ENCODE results near the gene DTNBP1. TPM values are rescaled to one million over a fixed set of nuclear protein-coding genes. Genes with fewer than 3 reads are reported as not detected.

DTNBP1 gene
- total RNA-seq, 1 experiment from 2014 or later, result 13.5 TPM

DNA sequence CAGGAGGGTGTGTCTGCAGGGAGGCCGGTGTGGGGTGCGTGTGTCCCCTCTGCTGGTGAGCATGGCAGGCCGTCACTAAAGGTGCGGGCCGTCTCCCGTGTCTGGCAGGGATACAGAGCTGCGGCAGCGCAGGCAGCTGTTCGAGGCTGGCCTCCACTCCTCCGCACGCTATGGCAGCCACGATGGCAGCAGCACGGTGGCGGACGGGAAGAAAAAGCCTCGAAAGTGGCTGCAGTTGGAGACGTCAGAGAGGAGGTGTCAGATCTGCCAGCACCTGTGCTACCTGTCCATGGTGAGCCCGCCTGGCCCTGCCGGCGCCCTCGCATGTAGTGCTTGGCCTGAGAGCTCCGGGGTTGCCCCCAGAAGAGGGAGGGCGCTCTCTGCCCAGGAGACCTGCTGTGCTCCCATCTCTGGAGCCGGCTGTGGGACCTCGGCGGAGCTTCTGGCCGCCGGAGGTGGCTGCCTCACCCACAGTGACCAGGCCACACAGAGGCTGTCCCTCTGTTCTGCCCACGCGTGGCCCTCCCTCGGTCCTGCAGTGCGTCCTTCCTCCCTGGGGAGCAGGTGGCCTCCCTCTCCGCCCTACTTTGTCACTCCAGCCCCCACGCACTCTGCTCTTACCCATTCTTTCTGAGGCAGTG lies 149.6 kb downstream of the DTNBP1 start:
- no peak for DNase-seq (ENCODE audit: unreplicated experiment)
- no TSS peak for BruUV-seq (replicated peaks)
- Mint-ChIP-seq H3K4me1 (ENCODE audit: insufficient read depth, unreplicated experiment) (peaks cover 10% of the 10 kb centered on the region), H3K36me3 (ENCODE audit: insufficient read depth, unreplicated experiment) (peaks cover 59% of the 10 kb centered on the region), H3K27me3 (ENCODE audit: insufficient read depth, unreplicated experiment) (no peaks in the 10 kb centered on the region), H3K9me3 (ENCODE audit: unreplicated experiment) (no peaks in the 10 kb centered on the region), H3K4me3 (ENCODE audit: unreplicated experiment) (no peak overlapping the region), H3K27ac (ENCODE audit: low read depth, unreplicated experiment) (no peak overlapping the region)
- POLR2A ChIA-PET, result interaction anchor here (0.6 kb wide), 1 partner anchor 1434 kb away, joined by 3 read pairs; no protein-coding TSS in a partner anchor
- TF ChIP-seq, protein P1, sequence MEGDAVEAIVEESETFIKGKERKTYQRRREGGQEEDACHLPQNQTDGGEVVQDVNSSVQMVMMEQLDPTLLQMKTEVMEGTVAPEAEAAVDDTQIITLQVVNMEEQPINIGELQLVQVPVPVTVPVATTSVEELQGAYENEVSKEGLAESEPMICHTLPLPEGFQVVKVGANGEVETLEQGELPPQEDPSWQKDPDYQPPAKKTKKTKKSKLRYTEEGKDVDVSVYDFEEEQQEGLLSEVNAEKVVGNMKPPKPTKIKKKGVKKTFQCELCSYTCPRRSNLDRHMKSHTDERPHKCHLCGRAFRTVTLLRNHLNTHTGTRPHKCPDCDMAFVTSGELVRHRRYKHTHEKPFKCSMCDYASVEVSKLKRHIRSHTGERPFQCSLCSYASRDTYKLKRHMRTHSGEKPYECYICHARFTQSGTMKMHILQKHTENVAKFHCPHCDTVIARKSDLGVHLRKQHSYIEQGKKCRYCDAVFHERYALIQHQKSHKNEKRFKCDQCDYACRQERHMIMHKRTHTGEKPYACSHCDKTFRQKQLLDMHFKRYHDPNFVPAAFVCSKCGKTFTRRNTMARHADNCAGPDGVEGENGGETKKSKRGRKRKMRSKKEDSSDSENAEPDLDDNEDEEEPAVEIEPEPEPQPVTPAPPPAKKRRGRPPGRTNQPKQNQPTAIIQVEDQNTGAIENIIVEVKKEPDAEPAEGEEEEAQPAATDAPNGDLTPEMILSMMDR (IDR thresholded peaks at IDR 0.05; ENCODE audit: unreplicated experiment), result no peak
- CTCF ChIA-PET, result interaction anchor here (1.3 kb wide), 1 partner anchor 108 kb away, joined by 4 read pairs; no protein-coding TSS in a partner anchor
- intact Hi-C loops (cut with micrococcal nuclease), result no loop called here

DNA sequence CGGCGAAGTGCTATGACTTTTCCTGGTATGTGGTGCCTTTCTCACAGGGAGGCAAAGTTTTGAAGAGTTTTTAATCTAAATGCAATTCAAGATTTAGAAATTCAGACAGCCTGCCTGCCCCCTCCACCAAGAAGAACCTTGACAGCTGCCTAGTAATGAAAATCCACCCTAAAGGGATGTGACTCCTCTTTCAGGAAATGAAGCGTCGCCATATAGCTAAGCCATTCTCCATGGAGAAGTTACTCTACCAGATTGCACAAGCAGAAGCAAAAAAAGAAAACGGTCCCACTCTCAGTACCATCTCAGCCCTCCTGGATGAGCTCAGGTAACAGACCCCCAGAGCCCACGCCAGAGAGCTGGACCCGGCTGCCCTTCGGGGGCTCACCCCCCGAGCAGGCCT lies 150.1 kb downstream of the DTNBP1 start:
- no peak overlapping the region for H3K27ac Mint-ChIP-seq (ENCODE audit: low read depth, unreplicated experiment)
- no peak overlapping the region for H3K4me3 Mint-ChIP-seq (ENCODE audit: unreplicated experiment)
- no peaks in the 10 kb centered on the region for H3K9me3 Mint-ChIP-seq (ENCODE audit: unreplicated experiment)
- ChIA-PET CTCF (no interaction called here), POLR2A (interaction anchor here (0.6 kb wide), 1 partner anchor 1434 kb away, joined by 3 read pairs; no protein-coding TSS in a partner anchor)
- H3K4me1 Mint-ChIP-seq (ENCODE audit: insufficient read depth, unreplicated experiment), result peaks cover 10% of the 10 kb centered on the region
- DNase-seq (ENCODE audit: unreplicated experiment), result no peak
- no peaks in the 10 kb centered on the region for H3K27me3 Mint-ChIP-seq (ENCODE audit: insufficient read depth, unreplicated experiment)
- intact Hi-C loops (cut with micrococcal nuclease), result no loop called here
- TF ChIP-seq, protein P1 (IDR thresholded peaks at IDR 0.05; ENCODE audit: unreplicated experiment), result no peak
- H3K36me3 Mint-ChIP-seq (ENCODE audit: insufficient read depth, unreplicated experiment), result peaks cover 54% of the 10 kb centered on the region
- no TSS peak for BruUV-seq (replicated peaks)

DNA sequence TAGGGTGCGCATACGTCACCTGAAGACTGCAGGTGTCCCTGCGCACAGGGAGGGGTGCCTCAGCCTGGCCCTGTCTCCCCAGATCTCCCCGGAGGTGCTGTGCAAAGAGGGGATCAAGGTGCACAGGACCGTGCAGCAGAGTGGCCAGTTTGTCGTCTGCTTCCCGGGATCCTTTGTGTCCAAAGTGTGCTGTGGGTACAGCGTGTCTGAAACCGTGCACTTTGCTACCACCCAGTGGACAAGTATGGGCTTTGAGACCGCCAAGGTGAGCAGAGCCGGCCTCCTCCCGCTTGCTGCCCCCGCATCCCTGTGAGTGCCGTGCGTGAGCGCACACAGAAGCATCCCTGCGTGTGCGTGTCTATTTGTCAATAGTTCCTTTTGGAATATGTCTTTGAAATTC lies 150.7 kb downstream of the DTNBP1 start:
- TF ChIP-seq, protein P1 (IDR thresholded peaks at IDR 0.05; ENCODE audit: unreplicated experiment), result no peak
- H3K27ac Mint-ChIP-seq (ENCODE audit: low read depth, unreplicated experiment), result no peak overlapping the region
- POLR2A ChIA-PET, result no interaction called here
- DNase-seq (ENCODE audit: unreplicated experiment), result no peak
- intact Hi-C loops (cut with micrococcal nuclease), result no loop called here
- no peak overlapping the region for H3K4me3 Mint-ChIP-seq (ENCODE audit: unreplicated experiment)
- no TSS peak for BruUV-seq (replicated peaks)
- H3K27me3 Mint-ChIP-seq (ENCODE audit: insufficient read depth, unreplicated experiment), result no peaks in the 10 kb centered on the region
- CTCF ChIA-PET, result no interaction called here
- peaks cover 10% of the 10 kb centered on the region for H3K4me1 Mint-ChIP-seq (ENCODE audit: insufficient read depth, unreplicated experiment)
- peaks cover 56% of the 10 kb centered on the region for H3K36me3 Mint-ChIP-seq (ENCODE audit: insufficient read depth, unreplicated experiment)
- H3K9me3 Mint-ChIP-seq (ENCODE audit: unreplicated experiment), result no peaks in the 10 kb centered on the region

DNA sequence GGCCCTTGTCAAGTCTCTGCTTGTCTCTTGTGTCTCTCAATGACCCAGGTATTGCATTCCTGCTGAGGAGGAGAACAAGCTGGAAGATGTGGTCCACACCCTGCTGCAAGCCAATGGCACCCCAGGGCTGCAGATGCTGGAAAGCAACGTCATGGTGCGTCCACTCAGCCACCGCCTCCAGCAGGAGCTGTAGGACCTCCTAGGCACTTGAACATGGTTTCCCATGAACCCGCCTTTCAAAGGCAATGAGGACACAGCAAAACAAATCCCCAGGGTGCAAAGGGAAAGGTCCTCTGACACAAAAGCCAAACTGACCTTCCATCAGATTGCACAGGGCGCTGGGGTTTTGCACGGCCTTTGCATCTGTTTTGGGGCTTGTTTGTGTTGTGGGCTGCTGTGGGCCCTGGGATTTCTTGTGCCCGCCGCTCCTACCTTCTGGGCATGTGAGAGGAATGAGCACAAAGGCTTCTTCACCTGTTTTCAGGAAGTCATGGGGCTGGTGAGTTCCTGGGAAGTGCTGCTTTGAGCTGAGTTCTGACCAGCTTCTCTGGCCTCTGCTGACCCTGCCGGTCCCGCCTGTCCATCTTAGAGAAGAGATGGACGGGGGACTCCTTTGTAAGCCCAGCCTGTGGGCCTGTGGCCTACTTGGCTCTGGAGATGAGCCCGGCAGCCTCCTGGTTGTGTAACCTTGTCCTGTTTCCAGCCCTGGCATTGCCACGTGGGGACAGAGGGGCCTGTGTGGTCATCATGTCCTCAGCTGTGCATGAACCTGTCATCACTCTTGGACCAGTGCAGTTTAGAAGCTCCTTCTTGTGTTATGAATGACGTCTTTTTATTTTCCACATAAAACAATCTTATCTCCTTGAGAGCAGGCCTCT lies 151.3 kb downstream of the DTNBP1 start:
- TF ChIP-seq, protein P1 (IDR thresholded peaks at IDR 0.05; ENCODE audit: unreplicated experiment), result no peak
- Mint-ChIP-seq H3K9me3 (ENCODE audit: unreplicated experiment) (no peaks in the 10 kb centered on the region), H3K4me3 (ENCODE audit: unreplicated experiment) (no peak overlapping the region), H3K27ac (ENCODE audit: low read depth, unreplicated experiment) (no peak overlapping the region), H3K4me1 (ENCODE audit: insufficient read depth, unreplicated experiment) (peaks cover 10% of the 10 kb centered on the region), H3K27me3 (ENCODE audit: insufficient read depth, unreplicated experiment) (no peaks in the 10 kb centered on the region), H3K36me3 (ENCODE audit: insufficient read depth, unreplicated experiment) (peaks cover 57% of the 10 kb centered on the region)
- ChIA-PET CTCF (interaction anchor here (0.5 kb wide), 1 partner anchor 1038 kb away, joined by 3 read pairs; no protein-coding TSS in a partner anchor), POLR2A (no interaction called here)
- intact Hi-C loops (cut with micrococcal nuclease), result no loop called here
- BruUV-seq (replicated peaks), result no TSS peak
- no peak for DNase-seq (ENCODE audit: unreplicated experiment)
